ENCODE data around the gene TRPM2.

Gene TRPM2

DNA sequence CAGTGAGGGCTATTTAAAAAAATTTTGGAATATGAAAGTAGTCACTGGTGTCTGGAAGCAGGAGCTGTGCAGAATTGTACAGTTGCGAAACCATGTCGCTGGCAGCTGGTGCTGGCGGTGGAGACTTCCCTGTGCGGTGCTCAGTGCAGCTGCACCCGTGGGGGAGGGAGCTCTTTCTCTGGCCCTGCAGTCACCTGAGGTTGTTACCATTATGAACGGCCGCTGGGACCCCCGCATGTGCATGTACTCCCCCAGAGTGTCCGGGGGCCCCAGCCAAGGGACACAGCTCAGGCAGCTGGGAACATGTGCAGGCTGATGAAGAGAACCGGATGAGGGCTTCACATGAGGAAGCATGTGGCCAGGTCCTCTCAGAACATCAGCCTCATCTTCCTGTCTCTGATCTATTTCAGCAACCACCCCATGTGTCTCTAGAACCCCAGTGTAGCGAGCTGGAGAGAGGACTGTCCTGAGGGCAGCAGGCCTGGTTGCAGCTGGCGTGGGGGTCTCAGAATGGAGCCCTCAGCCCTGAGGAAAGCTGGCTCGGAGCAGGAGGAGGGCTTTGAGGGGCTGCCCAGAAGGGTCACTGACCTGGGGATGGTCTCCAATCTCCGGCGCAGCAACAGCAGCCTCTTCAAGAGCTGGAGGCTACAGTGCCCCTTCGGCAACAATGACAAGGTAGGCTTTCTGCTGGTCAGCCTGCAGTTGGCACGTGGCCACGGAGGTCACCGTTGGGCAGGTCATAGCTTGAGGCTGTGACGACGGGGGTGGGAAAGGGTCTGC lies at the start of gene TRPM2:
TSS of gene TRPM2 (plus strand) at position 431 of the 780 bp plus-strand sequence. CDS start at position 511, 80 bp downstream.
- no peak for DNase-seq

DNA sequence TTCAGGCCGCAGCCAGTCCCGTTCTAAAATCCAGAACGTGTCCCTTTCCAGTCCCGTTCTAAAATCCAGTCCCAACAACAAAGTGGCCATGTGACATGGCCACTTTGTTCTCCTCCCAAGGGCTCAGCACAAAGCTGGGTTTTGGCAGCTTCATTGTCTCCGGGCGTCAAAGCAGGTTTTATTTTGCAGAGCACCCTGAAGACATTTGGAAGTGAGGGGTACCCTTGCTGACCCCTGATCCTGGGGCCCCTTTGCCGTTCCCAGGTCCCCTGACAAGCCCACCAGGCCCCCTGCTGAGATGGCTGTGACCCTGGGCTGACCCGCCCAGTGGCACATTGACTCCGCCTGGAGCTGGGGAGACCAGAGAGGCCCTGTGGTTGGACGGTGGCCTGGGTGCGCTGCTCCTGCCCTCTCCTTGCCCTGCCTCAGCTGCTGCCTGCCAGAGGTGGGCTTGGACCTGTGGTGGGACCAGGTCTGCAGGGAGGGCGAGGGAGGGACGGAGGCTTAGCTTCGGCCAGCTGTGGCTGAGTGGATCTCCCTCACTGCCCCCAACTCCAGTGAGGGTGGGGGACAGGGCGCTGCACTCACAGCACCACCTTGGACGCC lies 49.3 kb upstream of the TRPM2 start:
- no peak for DNase-seq

DNA sequence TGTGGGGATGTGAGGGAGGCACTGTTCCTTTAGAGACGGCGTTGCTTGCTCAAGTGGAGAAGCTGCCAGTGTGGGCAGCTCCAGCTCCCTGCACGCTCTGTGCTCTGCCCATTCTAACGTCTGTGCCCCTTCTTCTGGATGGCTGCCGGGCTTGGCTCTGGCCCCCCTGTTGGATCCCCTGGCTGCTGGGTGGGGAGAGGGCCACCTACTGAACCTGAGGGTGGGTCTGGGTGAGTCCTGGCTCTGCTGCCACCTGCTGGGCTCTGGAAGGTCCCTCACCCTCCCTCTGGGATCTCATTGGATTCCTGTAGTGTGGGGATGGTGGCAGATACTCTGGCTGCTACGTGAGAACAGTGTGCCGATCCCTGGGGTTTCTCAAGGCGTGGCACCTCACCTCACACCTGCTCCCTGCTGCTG lies 48.5 kb upstream of the TRPM2 start:
- DNase-seq: peak; percentile 52

DNA sequence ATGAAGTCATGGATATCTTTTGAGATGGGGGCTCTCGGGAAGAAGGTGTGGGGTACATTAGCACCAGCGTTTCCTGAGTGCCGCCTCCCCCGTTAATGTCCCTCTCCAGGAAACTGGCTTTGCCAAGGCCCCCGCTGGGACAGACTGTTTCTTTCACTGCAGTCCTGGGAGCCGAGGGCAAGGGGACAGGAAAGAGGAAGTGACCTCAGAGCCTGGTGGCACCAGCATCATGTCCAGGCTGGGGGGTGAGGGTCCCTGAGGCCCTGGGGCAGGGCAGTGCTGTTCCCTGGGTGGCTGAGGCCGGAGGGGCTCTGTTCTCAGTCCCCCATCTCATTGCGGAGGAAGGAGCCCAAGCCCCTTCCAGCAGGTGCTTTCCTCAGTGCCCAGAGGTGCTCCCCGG lies 47.7 kb upstream of the TRPM2 start:
- DNase-seq: no peak

DNA sequence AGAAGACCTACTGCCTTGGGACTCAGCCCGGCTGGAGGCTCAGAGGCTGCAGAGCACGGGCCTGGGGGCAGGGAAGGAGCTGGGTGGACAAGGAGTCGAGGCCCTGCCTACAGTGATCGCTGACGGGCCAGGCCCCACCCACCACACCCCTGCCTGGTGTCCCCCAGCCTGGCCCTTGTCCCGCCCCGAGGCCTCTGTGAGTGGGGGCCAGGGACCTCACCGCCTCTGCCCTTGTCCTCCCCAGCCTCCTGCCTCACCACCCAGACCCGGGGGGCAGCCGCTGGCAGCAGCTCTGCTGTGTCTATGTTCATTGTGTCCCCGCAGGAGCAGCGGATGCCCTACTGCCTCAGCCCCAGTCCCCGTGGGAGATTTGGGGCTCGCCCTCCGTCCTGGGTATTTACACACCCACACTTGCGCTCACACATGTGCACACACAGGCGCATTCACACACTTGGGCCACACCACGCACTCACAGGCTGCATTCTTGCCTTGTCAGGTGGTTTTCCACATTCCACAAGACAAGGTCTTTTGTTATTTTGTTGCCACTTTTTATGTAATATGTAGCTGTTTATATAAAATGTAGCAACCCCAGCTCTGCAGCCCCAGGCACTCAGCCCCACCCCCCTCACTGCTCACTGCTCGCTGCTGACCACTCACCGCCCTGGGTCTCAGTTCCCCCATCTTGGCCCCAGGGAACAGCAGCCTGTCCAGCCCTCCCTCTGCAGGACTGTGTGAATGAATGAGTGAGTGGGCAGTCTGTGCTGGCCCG lies 46.3 kb upstream of the TRPM2 start:
- no peak for DNase-seq

DNA sequence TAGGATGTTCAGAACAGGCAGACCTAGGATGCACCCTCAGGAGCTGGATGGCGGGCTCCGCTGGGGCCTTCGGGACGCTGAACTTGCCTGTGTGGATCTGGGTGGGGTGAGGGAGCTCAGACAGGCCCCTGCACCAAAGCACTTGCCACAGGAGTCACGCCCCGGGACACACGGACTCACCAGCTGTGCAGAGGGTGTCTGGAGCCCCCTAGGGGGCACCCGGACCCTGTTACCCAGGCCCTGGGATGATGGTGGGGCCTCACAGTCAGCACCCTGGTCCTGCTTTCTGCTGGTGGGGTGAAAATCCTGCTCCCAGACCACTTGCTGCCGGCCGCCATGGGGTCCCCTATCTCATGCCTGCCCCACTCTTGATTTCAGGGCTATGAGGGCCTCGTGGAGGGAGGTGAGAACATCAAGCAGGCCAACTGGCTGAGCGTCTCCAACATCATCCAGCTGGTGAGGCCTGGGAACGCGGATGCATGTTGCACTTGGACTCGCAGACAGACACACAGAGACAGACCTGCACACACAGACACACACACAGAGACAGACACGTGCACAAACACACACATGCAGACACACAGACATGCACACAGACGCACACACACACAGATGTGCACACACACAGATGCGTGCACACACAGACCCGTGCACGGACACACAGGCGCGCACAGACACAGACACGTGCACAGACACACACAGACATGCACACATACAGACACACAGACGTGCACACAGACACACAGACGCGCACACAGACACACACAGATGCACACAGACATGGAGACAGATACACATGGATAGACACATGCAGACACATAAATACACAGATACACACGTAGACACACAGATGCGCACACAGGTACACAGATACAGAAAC lies 42.6 kb upstream of the TRPM2 start:
- DNase-seq: no peak

DNA sequence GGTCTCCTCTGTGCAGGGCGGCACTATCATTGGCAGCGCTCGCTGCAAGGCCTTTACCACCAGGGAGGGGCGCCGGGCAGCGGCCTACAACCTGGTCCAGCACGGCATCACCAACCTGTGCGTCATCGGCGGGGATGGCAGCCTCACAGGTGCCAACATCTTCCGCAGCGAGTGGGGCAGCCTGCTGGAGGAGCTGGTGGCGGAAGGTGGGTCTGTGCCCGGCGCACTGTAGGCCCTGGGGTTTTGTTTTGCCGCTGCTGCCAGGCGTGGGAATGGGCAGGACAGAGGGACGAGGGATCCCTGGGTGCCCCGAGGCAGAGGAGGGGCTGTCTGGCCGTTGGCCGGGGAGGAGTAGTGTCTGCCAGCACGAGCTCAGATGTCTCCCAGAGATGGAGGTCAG lies 41.3 kb upstream of the TRPM2 start:
- no peak for DNase-seq

DNA sequence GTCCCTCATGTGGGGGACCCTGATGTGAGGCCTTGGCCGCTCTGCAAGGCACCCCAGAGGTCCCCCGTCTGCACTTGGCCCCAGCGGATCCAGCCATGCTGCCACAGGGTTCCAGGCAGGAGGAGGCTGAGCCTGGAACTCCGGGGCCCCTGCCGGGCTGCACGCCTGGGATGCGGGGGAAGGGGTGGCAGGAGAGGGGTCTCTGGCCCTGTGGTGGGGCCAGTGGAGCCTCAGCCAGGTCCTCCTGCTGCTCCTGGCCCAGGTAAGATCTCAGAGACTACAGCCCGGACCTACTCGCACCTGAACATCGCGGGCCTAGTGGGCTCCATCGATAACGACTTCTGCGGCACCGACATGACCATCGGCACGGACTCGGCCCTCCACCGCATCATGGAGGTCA lies 40.7 kb upstream of the TRPM2 start:
- no peak for DNase-seq

DNA sequence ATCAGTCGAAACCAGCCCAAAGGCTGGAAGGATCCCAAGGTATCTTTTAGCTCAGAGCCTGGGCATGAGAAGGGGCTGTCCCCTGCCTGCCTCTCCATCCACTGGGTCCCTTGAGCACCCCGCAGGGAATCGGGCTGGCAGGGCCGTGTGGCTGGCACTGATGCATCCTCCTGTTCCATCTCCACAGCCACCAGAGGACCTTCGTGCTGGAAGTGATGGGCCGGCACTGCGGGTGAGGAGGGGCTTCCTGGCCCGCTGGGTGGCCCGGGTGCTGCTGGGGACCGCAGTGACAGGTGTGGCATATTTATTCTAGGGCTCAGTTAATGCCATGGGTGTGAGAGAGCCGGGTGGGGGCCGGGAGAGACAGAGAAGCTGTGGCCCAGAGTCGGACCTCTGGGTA lies 40.0 kb upstream of the TRPM2 start:
- DNase-seq: no peak

DNA sequence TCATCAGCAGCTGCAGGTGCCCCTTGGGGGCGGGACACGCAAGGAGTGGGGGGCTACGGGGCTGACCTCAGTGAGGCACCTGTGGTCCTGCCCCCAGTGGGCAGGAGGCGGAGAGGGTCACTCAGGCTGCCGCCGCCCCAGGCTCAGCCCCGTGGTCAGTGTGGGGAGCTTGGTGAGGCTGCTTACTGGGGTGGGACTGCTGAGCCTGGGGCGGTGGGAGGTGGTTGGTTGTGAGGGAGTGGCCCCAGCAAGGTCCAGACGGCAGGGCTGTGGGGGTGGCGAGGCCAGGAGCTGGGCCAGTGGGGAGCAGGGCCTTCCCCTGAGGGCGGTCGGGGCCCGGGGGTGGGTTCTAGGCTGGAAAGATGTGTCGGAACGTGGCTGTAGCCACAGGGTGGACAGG lies 39.3 kb upstream of the TRPM2 start:
- DNase-seq: no peak

DNA sequence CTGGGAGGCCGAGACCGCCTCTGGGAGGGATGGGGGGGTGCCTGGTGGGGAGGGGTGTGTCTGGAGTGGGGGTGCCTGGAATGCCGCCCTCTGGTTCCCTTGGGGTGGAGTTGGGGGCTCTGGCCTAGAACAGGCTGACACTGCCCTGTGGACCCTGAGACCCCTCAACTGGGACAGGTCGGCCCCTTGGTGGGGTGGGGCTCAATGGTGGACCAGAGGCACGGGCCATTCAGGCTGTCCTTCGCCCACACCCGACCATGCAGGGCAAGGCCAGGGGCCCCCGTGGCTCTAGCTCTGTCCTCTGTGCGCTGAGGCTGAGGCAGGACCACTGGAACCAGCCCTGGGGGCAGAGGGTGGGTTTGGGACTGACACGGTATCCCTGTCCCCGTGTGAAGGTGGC lies 38.9 kb upstream of the TRPM2 start:
- no peak for DNase-seq

DNA sequence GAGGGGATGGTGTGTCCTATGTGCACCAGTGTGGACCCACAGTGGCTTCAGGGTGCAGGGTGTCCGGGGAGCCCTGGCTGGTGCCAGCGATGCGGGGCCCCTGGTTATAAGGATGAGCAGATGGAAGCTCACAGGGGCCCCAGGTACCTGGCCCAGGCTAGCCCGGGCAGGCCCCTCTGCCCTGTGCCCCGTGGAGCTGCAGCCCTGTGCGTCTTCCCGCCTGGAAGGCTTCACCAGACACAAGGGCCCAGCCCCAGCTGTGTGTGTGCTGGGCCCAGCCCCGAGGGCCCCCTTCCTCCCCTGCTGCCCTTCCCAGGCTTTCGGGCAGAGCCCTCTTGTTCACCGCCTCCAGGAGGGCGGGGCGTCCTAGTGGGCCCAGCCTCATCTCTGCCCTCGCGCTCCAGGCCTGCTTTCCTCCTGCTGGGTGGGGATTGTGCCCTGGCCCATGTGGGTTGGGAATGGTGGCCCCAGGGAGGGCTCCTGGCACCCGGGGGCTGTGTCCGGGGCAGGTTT lies 37.7 kb upstream of the TRPM2 start:
- DNase-seq: no peak

DNA sequence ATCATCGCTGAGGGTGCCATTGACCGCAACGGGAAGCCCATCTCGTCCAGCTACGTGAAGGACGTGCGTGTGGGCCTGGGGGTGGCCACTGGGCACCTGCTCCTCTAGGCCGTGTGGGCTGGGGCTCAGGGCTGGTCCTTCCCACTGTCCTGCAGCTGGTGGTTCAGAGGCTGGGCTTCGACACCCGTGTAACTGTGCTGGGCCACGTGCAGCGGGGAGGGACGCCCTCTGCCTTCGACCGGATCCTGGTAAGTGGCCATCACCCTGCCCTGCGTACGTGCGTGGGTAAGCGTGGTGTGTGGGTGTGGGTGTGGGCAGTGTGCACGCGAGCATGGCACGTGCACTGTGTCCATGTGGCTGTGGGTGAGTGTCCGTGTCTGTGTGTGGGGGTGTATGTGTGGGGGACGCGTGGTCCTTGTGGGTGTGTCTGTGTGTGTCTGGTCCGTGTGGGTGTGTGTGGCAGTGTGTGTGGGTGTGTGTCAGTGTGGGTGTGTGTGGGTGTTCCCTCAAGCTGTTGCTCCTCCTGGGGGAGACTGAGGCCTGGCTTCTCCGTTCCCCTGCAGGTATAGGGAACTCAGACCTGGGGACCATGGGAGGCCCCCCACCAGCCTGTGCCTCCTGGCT lies 37.0 kb upstream of the TRPM2 start:
- DNase-seq: no peak

DNA sequence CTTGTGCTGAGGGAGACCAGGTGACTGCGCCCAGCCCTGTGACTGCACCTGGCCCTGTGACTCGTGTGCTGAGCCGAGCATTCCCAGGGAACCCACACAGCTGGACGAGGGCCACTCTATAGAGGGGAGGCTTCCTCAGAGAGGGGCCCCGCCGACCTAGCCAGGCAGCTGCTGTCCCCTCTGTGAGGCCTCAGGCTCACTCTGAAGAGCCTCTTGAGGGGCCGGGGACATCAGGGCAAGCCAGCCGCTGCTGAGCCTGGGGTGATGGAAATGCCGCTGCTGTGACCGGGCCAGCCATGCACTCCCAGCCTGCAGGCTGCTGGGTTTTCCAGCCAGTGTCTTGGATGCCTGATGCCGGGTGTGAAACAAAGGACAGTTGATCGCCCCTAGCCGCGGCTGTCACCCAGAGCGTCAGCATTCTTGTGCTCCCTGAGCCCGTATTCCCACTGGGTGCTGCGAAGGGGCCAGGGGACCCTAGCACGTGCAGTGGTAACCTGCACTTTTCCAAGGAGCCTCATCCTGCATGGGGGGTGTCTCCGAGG lies 36.1 kb upstream of the TRPM2 start:
- DNase-seq: no peak

DNA sequence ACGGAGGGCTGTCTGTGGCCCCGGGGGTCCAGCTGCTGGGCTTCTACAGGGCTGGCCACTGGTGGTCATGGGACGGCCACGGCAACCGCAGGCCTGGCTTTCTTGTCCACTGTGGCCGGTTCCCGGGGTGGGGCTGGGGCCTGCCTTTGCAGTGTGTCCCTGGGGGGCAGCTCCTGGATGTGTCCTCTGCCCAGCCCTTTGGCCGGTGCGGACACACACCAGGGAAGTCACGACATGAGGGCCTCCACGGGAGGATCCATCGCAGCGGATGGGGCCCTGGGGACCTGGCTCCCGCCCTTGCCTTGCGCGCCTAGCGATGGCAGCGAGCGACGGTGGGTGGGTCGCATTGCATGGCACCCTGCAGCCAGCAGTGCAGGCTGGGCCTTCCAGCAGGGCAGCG lies 35.5 kb upstream of the TRPM2 start:
- no peak for DNase-seq

DNA sequence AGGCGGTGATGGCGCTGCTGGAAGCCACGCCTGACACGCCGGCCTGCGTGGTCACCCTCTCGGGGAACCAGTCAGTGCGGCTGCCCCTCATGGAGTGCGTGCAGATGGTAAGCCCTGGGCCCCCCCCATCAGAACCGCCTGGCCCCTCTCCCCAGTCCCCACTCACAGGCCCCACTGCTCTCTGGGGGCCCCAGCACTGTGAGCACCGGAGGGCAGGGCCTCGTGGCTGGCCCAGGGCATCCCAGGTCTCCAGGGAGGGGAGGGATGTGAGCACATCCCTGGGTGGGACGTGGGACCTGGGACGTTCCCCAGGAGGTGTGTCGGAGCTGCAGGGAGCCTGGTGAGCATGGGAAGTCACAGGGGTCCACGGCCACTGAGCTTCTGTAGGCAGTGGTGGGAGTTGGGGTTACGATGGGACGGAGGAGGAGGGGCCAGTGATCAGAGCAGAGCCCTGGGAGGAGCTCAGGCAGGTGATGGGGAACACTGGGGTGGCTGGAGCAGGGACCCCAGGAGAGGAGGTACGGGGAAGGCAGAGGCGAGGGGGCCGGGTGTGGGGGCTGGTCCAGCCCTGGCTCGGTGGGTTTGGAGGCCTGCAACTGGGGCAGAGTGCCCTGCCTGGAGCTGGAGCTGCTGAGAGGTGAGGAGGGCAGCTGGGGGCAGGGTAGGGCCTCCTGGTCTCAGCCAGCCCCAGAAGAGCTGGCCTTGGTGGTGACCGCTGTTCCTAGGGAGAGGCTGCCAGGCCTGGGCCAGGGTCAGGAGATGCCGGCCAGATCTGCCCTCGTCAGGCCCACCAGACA lies 34.7 kb upstream of the TRPM2 start:
- no peak for DNase-seq

DNA sequence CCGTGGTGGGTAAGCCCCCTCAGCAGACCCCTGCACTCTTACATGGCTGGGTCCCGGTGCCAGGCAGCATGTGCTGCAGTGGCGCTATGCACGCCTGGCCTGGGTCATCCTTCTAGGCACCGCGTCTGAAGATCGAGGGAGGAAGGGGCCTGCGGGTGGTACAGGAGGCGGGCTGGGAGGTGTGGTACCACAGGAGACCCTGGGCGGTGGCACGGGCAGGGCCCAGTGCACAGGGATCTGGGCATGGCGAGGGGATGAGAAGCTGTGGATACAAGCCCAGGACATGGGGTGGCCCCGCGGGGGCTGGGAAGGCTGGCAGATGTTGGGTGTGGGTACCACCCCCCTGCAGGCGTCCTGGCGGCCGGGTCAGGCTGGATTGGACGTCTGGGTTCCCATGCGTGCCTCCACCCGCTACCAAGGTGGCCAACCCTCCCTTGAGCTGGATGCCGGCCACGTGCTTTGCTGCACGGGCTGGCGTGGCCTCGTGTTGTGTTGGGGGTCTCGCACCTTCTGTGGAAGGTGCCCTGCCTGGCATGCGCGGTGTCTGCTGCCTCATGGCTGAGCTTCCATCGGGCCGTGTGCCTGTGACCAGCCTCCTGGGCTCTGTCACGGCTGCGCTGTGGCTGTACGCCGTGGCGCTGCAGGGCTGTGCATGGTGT lies 33.9 kb upstream of the TRPM2 start:
- no peak for DNase-seq

DNA sequence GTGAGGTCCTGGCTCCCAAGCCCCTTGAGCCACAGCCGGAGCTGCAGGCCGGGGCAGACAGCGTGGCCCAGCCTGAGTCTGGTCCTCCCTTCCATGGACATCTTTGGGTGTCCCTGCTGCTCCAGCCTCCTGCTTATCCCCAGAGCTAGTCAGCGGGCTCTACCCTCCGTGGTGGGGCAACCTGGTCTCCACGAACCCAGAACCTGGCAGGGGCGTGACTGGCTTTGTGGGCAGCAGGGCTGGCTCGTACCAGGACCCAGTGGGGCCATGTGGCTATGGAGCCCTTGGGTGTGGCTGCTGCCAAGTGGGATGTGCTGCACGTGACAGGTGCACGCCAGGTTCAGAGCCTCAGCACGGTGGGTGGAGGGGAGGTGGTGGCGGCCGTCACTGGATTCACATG lies 32.6 kb upstream of the TRPM2 start:
- DNase-seq: no peak

DNA sequence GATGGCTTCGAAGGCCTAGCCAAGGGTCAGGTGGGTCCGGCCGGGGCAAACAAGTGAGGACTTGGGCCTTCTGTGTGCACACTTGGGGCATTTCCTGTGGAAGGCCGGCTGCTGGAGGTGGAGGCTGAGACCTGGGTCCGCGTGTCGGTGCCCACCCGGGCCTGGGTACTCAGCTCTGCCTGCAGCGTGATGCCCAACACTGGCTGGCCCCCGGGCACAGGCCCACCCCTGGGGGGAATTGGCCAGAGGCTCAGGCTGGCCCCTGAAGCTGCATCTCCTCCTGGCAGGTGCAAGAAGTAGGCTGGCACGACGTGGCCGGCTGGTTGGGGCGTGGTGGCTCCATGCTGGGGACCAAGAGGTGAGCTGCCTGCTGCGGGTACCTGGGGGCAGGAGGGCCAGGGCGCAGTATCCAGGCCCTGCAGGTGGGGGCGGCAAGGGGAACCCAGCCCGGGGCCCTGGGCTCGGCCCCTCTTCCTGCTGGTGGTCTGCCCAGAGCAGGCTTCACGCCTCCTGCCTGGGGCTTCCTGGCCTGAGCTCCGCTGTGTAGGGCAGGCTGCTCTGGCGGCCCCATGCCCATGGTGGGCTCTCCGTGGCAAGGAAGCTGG lies 31.5 kb upstream of the TRPM2 start:
- DNase-seq: no peak
